H1 (cell line): ENCODE data around the gene ARNT2. TPM values are rescaled to one million over a fixed set of nuclear protein-coding genes. Genes with fewer than 3 reads are reported as not detected.

Source experiments
- CTCF ChIA-PET: fragments of 300-600 bp; sonication (Branson Sonifier 250); formaldehyde crosslinking; loops from one replicate; lab custom pipeline; 2021; ENCODE audit not compliant: partially characterized antibody; lab: Charles Lee
- POLR2A ChIA-PET: fragments of 300-600 bp; sonication (Branson Sonifier 250); formaldehyde crosslinking; loops from one replicate; lab custom pipeline; 2021; ENCODE audit warnings: inconsistent platforms; ENCODE audit not compliant: partially characterized antibody; lab: Charles Lee
- DNase-seq, 2 experiments: peaks; one replicate each; pipeline versions ENCODE4 v3.0.0 to v3.0.0-alpha.2; 2010 to 2022; ENCODE audit warnings: low spot score in 2 of 2, low read depth in 1 of 2, mixed read lengths in 1 of 2
- FAIRE-seq: peaks from 2 replicates; lab custom pipeline; 2011; peaks lifted over from hg19 to GRCh38; lab: Jason Lieb, UNC
- H2AFZ ChIP-seq: 2 replicates; pipeline ENCODE4 v1.8.1; 2012; ENCODE audit warnings: low read length, inconsistent platforms
- H2AK5ac ChIP-seq: 2 replicates; pipeline ENCODE4 v1.6.1; 2013; ENCODE audit warnings: low read depth, low read length
- H2BK120ac ChIP-seq: replicated peaks from 2 replicates; pipeline ENCODE3; 2013; ENCODE audit warnings: low read depth, low read length, inconsistent platforms
- H2BK12ac ChIP-seq: 2 replicates; pipeline ENCODE4 v1.6.1; 2013; ENCODE audit warnings: low read depth, low read length
- H2BK15ac ChIP-seq: 2 replicates; pipeline ENCODE4 v1.6.1; 2013; ENCODE audit warnings: low read length
- H2BK20ac ChIP-seq: 2 replicates; pipeline ENCODE4 v1.6.1; 2013; ENCODE audit warnings: low read length
- H2BK5ac ChIP-seq: 2 replicates; pipeline ENCODE4 v1.6.1; 2013; ENCODE audit warnings: low read depth, low read length
- H3K14ac ChIP-seq: 2 replicates; pipeline ENCODE4 v1.6.1; 2013; ENCODE audit warnings: inconsistent platforms; ENCODE audit not compliant: insufficient read length
- H3K18ac ChIP-seq: 2 replicates; pipeline ENCODE4 v1.6.1; 2013; ENCODE audit warnings: low read length; ENCODE audit errors: extremely low read depth
- H3K23ac ChIP-seq: 2 replicates; pipeline ENCODE4 v1.6.1; 2013; ENCODE audit warnings: inconsistent platforms; ENCODE audit not compliant: insufficient read length
- H3K23me2 ChIP-seq: 2 replicates; pipeline ENCODE4 v1.6.1; 2013; ENCODE audit warnings: low read depth, low read length
- H3K27ac ChIP-seq: 2 replicates; pipeline ENCODE4 v1.6.1; 2011; ENCODE audit warnings: low read depth, low read length, inconsistent platforms
- H3K27me3 ChIP-seq, 4 experiments: replicated peaks in 1 of 4; 1 replicate in 1 of 4; 2 replicates in 3 of 4; pipeline versions ENCODE4 v1.6.1 to v1.8.1; 2011 to 2013; ENCODE audit warnings: low read length in 3 of 4, mild to moderate bottlenecking in 3 of 4, inconsistent platforms in 2 of 4, mixed read lengths in 2 of 4, moderate library complexity in 1 of 4; ENCODE audit not compliant: control insufficient read depth in 3 of 4, insufficient read depth in 3 of 4; ENCODE audit errors: extremely low read depth in 1 of 4
- H3K36me3 ChIP-seq, 4 experiments: 2 replicates each; pipeline versions ENCODE4 v1.6.1 to v1.8.1; 2011 to 2013; ENCODE audit warnings: mild to moderate bottlenecking in 4 of 4, low read length in 3 of 4, moderate library complexity in 2 of 4, control low read depth in 1 of 4, inconsistent platforms in 1 of 4; ENCODE audit not compliant: insufficient read depth in 4 of 4, control insufficient read depth in 2 of 4
- H3K4ac ChIP-seq: replicated peaks from 2 replicates; pipeline ENCODE3; 2013; ENCODE audit warnings: low read length, low read depth, mixed read lengths, inconsistent platforms; ENCODE audit not compliant: insufficient read length
- H3K4me1 ChIP-seq, 4 experiments: replicated peaks in 1 of 4; 1 replicate in 1 of 4; 2 replicates in 3 of 4; pipeline versions ENCODE4 v1.6.1 to v1.8.1; 2011 to 2013; ENCODE audit warnings: low read length in 3 of 4, inconsistent platforms in 2 of 4, mixed read lengths in 1 of 4; ENCODE audit not compliant: insufficient read depth in 4 of 4, control insufficient read depth in 3 of 4
- H3K4me2 ChIP-seq, 2 experiments: 2 replicates each; pipeline versions ENCODE4 v1.6.1 to v1.8.1; 2011 to 2013; ENCODE audit warnings: low read depth in 2 of 2, low read length in 2 of 2, control low read depth in 1 of 2, inconsistent platforms in 1 of 2, mild to moderate bottlenecking in 1 of 2; ENCODE audit not compliant: insufficient read depth in 1 of 2
- H3K4me3 ChIP-seq, 4 experiments: fragments of 200-600, 300-600 bp in 1 of 4; sonication (generic), shearing (Covaris generic), sonication (Bioruptor Twin) in 1 of 4; 2 replicates each; pipeline versions ENCODE4 v1.5.1 to v1.8.1; 2011 to 2016; ENCODE audit warnings: low read length in 4 of 4, low read depth in 3 of 4, control low read depth in 2 of 4, inconsistent platforms in 2 of 4, mild to moderate bottlenecking in 2 of 4, mixed read lengths in 1 of 4, moderate library complexity in 1 of 4; ENCODE audit not compliant: insufficient read depth in 2 of 4; ENCODE audit errors: extremely low read depth in 1 of 4
- H3K56ac ChIP-seq: replicated peaks from 2 replicates; pipeline ENCODE3; 2013; ENCODE audit warnings: low read depth, mild to moderate bottlenecking, mixed read lengths, low read length, inconsistent platforms; ENCODE audit not compliant: insufficient read length
- H3K79me1 ChIP-seq: 2 replicates; pipeline ENCODE4 v1.6.1; 2013; ENCODE audit warnings: low read depth, low read length, control low read depth
- H3K79me2 ChIP-seq, 2 experiments: 2 replicates each; pipeline versions ENCODE4 v1.6.1 to v1.8.1; 2012 to 2013; ENCODE audit warnings: low read length in 2 of 2, mild to moderate bottlenecking in 2 of 2, inconsistent platforms in 1 of 2; ENCODE audit not compliant: insufficient read depth in 2 of 2, control insufficient read depth in 1 of 2
- H3K9ac ChIP-seq, 4 experiments: replicated peaks in 1 of 4; 1 replicate in 1 of 4; 2 replicates in 3 of 4; pipeline versions ENCODE4 v1.6.1 to v1.8.1; 2011 to 2013; ENCODE audit warnings: low read depth in 3 of 4, low read length in 3 of 4, control low read depth in 2 of 4, mild to moderate bottlenecking in 2 of 4, moderate library complexity in 2 of 4, inconsistent platforms in 1 of 4; ENCODE audit errors: extremely low read depth in 1 of 4
- H3K9me3 ChIP-seq, 2 experiments: 2 replicates each; pipeline versions ENCODE4 v1.6.1 to v1.8.1; 2012 to 2013; ENCODE audit warnings: mild to moderate bottlenecking in 2 of 2, moderate library complexity in 2 of 2, control low read depth in 1 of 2, inconsistent platforms in 1 of 2, low read depth in 1 of 2, low read length in 1 of 2, mixed read lengths in 1 of 2; ENCODE audit not compliant: insufficient read depth in 2 of 2
- H4K20me1 ChIP-seq, 2 experiments: replicated peaks in 1 of 2; 2 replicates each; pipeline versions ENCODE3 to v1.8.1; 2011 to 2013; ENCODE audit warnings: inconsistent platforms in 2 of 2, low read length in 2 of 2, mild to moderate bottlenecking in 1 of 2; ENCODE audit not compliant: insufficient read depth in 2 of 2, control insufficient read depth in 1 of 2
- H4K5ac ChIP-seq: 2 replicates; pipeline ENCODE4 v1.6.1; 2013; ENCODE audit warnings: low read length, low read depth, mixed read lengths, inconsistent platforms; ENCODE audit not compliant: insufficient read length
- H4K8ac ChIP-seq: 2 replicates; pipeline ENCODE4 v1.8.0; 2013; ENCODE audit warnings: mild to moderate bottlenecking, moderate library complexity, low read length, inconsistent platforms; ENCODE audit not compliant: insufficient read depth; ENCODE audit errors: extremely low read depth
- H4K91ac ChIP-seq: replicated peaks from 2 replicates; pipeline ENCODE3; 2013; ENCODE audit warnings: low read length, mixed read lengths, inconsistent platforms; ENCODE audit not compliant: insufficient read length
- BACH1 ChIP-seq: IDR thresholded peaks from 2 replicates; pipeline ENCODE4 v1.6.1; 2012; ENCODE audit warnings: low read length, improper control_type of control experiment
- WGBS, 2 experiments: shearing (Covaris generic) in 1 of 2; methylation state at CpG; one replicate each; pipeline versions ENCODE4 v1.1.6 to v1.1.7; 2013 to 2015; ENCODE audit warnings: low lambda C conversion rate in 2 of 2, mixed read lengths in 2 of 2, inconsistent platforms in 1 of 2, low coverage in 1 of 2, missing lambda C conversion rate in 1 of 2; ENCODE audit not compliant: insufficient replicate concordance in 2 of 2, insufficient coverage in 1 of 2, insufficient read length in 1 of 2; ENCODE audit errors: extremely low coverage in 1 of 2, missing lambda C conversion rate in 1 of 2; 5-methylcytosine and 5-hydroxymethylcytosine counted together
- polyA plus RNA-seq, 7 experiments: library from polyadenylated mRNA; depleted of rRNA in 3 of 7; stranded (reverse) in 5 of 7; unstranded in 2 of 7; fragments of >200 nt in 5 of 7; fragments of 200-250 nt in 2 of 7; gene quantifications; 1 replicate in 5 of 7; 2 replicates in 1 of 7; 4 replicates in 1 of 7; pipeline versions ENCODE4 v1.2.1 to v1.2.3, GENCODE V29; 2011 to 2013; ENCODE audit warnings: missing spikeins in 2 of 7, mixed read lengths in 2 of 7
- total RNA-seq: library from RNA; stranded (reverse); fragmentation: NEBNext Ultra II Directional; extraction: Animal tissue kit (Norgen Biotek cat#: 25700); gene quantifications from 2 replicates; pipeline ENCODE4 v1.2.1, GENCODE V29; 2021
- TF ChIP-seq, protein P1 (sequence below), 3 experiments: IDR thresholded peaks; 1 replicate in 2 of 3; 2 replicates in 1 of 3; pipeline versions ENCODE4 v1.5.1 to v1.6.1; 2011; ENCODE audit warnings: low read length in 3 of 3, mild to moderate bottlenecking in 3 of 3, inconsistent platforms in 2 of 3, low read depth in 1 of 3, moderate library complexity in 1 of 3; ENCODE audit not compliant: insufficient read depth in 1 of 3; ENCODE audit errors: control extremely low read depth in 1 of 3

ARNT2 gene
- total and polyA plus RNA-seq, 2 of the 8 experiments (the other 6 are each of a cell fraction or from before 2014, with no cell fraction given), result 9.5 to 14.6 TPM

DNA sequence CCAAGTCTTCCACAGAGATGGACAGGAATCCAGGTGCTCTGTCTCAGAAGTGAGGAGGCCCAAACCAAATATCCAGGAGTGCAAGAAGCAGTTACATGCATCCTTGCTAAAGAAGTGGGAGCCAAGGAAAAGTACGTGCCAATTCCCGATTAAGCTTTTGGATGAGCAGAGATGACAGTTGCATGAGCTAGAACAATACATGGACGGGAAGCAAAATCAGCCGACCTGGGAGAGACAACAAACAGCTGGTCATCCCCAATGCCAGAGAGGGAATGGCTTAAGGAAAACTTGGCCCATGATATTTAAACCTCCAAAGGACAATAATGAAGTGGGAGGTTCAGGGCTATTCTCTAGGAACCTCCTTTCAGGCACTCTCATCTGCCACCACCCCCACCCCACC, 204.9 kb downstream of the ARNT2 start:
- FAIRE-seq (no peak), DNase-seq (peak in 1 of 2 experiments; percentile 23)
- Histone ChIP-seq H3K56ac (no peak overlapping the region), H3K4me2 (no peak overlapping the region), H4K8ac (no peak overlapping the region), H2BK20ac (no peak overlapping the region), H3K23ac (no peak overlapping the region), H4K20me1 (no peaks in the 10 kb centered on the region), H4K5ac (no peak overlapping the region), H4K91ac (no peak overlapping the region), H3K27ac (no peak overlapping the region), H3K36me3 (no peaks in the 10 kb centered on the region), H3K18ac (no peak overlapping the region), H2AFZ (no peak overlapping the region), H2BK120ac (no peak overlapping the region), H3K27me3 (no peaks in the 10 kb centered on the region; a peak in 1 of 7 replicates), H3K79me1 (no peaks in the 10 kb centered on the region), H3K4me1 (peaks cover 0 to 14% (median 3%) of the 10 kb centered on the region in 4 experiments; a peak in 4 of 7 replicates), H3K14ac (no peak overlapping the region), H2BK12ac (no peak overlapping the region), H2BK15ac (no peak overlapping the region), H2AK5ac (no peak overlapping the region), H3K79me2 (no peaks in the 10 kb centered on the region), H3K4me3 (no peak overlapping the region), H3K9ac (no peak overlapping the region), H3K4ac (no peak overlapping the region), H3K23me2 (no peaks in the 10 kb centered on the region), H3K9me3 (no peaks in the 10 kb centered on the region), H2BK5ac (no peak overlapping the region)
- 85% methylated on average over 4 of the region's 4 CpGs; no CpG with 5 or more reads in 1 of the 2 experiments for WGBS, 2 experiments
- CTCF ChIA-PET, result interaction anchor here (1.0 to 2.1 kb wide), 6 partner anchors 9 to 167 kb away, joined by 3 to 8 read pairs (median 4); no protein-coding TSS in a partner anchor
- POLR2A ChIA-PET, result interaction anchor here (0.9 kb wide), 1 partner anchor 199 kb away, joined by 3 read pairs; no protein-coding TSS in a partner anchor
- TF ChIP-seq, protein P1, sequence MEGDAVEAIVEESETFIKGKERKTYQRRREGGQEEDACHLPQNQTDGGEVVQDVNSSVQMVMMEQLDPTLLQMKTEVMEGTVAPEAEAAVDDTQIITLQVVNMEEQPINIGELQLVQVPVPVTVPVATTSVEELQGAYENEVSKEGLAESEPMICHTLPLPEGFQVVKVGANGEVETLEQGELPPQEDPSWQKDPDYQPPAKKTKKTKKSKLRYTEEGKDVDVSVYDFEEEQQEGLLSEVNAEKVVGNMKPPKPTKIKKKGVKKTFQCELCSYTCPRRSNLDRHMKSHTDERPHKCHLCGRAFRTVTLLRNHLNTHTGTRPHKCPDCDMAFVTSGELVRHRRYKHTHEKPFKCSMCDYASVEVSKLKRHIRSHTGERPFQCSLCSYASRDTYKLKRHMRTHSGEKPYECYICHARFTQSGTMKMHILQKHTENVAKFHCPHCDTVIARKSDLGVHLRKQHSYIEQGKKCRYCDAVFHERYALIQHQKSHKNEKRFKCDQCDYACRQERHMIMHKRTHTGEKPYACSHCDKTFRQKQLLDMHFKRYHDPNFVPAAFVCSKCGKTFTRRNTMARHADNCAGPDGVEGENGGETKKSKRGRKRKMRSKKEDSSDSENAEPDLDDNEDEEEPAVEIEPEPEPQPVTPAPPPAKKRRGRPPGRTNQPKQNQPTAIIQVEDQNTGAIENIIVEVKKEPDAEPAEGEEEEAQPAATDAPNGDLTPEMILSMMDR (IDR thresholded peaks at IDR 0.05; ENCODE audit: control extremely low read depth in 1 of 3, insufficient read depth in 1 of 3, low read depth in 1 of 3, low read length in 3 of 3), result no peak
- no peak for TF ChIP-seq BACH1
